GM19351 (cell line): ENCODE data around the gene GOLM1.

ENCODE experiments used
- ATAC-seq: cut with Tn5 transposase; IDR thresholded peaks from one replicate; pipeline ENCODE4 v1.9.1; 2021; ENCODE audit warnings: mild to moderate bottlenecking, moderate library complexity; ENCODE audit not compliant: unreplicated experiment

The GOLM1 gene

DNA sequence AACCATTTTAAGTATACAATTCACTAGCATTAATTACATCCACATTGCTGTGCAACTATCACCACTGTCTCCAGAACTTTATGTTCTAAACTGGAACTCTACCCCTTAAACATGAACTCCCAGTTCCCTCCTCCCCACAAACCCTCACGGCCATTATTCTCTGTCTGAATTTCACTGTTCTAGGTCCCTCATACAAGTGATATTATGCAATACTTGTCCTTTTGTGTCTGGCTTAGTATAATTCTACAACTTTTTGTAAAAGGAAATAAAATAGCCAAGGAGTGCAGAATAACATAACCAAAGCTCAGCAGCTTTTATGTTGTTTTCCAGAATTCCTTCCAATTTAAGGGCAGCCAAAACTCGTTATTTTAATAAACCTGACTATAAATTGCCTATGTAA is 105.2 kb downstream of the GOLM1 start:
- ATAC-seq = no peak

DNA sequence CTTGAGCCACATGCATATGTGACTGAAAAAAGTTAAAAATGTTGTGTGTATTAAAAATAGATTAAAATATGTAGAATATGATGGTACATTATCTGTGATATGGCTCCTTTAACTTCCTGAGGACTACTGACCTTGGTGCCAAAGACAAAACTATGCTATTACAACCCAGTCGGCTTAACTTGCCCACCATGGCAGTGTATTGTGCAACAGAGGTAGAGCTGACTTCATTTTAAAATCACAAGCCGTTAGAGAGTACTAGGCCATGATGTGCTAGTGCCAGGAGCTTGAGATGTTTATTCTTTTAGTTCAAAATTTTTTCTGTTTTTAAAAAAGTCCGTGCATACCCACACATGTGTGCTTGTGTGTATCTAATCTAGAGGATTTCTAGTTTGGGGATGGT is 112.1 kb downstream of the GOLM1 start:
- no peak for ATAC-seq

DNA sequence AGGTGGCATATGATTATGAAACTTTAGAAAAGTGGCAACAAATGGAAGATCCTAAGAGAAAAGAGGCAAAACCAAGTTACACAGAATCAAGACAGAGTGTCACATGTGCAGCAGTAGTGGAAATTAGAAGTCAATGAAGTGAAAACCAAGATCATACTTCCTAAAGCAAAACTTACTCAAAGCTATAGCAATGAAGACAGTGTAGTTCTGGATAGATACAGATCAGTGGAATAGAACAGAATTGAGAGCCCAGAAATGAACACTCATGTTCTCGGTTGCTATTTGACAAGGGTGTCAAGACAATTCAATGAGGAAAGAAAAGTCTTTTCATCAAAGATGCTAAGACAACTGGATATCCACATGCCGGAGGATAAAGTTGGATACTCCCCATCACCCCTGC is 114.9 kb downstream of the GOLM1 start:
- no peak for ATAC-seq

DNA sequence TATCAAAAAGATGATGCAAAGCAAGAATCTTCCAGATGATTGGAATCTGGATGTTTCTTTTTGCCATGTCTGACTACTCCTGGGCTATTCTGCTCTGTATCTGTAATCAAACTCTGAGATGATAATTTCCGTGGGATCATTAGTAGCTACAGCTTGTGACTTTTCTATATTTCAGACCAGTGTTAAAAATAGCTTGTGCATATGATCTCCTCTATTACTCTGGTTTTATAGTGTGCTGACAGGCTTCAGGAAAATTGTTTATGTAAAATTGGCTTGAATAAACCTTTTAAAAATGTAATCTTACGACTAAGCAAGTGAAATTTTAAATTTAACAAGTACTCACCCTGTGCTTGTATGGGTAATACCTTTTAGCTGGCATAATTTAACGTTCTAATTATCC is 118.0 kb downstream of the GOLM1 start:
- ATAC-seq = no peak

DNA sequence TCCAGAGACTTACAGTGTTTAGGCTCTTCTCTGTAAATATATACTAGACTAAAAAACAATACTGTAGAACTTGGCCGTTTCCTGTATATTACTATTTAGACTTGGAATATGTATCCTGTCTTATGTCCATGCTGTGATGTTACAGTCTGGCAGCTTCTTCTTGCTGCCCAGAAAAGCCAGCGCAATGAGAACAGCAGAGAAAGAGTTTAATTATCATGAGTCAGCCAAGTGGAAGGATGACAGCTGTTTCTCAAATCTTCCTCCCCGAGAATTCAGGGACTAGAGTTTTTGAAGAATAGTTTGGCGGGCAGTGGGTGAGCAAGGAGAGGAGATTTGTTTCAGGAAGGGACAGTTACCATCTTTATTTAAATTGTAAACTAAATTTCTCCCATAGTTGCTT is 120.9 kb downstream of the GOLM1 start:
- no peak for ATAC-seq
